HL-60/S4 treated with retinoic acid at 250 ng/mL for 4 days and 3 days (cell line): ENCODE results near the gene RANBP6.

Experiments
- in situ Hi-C: fragments of 300-500 bp; cut with MboI; formaldehyde crosslinking; loops from 2 replicates; pipeline ENCODE4 v1.7.0; 2022; ENCODE audit warnings: low sequenced_read_pairs

Gene RANBP6

DNA sequence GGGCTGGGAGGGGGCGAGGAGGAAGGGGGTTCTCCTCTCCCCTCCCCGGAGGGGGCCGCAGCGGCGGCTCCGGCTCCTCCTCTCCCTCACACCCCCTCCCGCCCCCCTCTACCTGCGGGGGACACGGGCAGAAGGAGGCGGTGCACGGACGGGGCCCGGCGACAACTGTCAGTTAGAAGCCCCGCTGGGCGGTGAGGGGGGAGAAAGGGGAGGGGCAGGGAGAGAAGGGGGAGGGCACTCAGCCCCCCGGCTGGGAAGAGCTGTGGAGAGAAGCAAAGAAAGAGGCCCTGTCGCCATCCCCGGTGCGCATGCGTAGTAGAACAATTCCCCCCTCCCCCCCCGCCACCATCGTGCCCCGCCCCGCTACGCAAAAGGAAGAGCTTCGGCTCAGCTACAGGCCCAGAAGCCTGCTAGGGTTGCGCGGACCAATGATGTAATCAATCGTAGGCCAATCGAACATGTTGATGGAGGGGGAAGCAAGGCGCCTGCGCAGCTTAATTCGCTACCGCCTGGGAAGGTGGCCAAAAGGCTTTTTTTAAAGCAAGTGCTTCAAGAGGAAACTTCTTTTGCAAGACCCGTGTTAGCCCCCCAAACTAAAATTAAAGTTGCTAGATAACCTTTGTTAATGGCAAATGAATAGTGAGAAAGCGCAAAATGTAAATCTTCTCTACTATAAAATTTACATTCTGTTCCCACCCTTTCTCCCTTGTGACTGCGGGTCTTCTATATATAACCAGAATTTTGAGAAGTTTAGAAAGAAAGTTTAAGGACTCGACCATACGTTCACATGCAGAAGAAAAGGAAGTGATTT is 7.0 kb downstream of the RANBP6 start:
- in situ Hi-C loops, result no loop called here

DNA sequence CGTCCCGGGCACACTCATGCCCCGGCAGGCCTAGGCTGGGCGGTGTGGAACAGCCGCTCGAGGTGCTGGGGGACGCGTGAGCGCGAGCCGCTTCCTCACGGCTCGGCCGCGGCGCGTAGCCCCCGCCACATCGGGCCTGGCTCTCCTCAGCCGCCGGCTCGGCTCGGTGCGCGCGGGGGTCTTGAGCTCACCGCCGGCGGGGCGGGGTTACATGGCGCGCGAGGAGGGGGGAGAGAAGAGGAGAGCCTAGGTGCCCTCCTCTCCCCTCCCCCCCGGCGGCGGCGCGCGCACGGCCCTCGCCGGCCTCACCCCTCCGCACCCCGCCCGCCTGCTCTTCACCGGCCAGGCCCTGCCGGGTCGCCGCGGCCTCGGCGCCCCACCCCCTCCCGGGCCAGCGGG is 7.7 kb downstream of the RANBP6 start:
- in situ Hi-C loops, result no loop called here

DNA sequence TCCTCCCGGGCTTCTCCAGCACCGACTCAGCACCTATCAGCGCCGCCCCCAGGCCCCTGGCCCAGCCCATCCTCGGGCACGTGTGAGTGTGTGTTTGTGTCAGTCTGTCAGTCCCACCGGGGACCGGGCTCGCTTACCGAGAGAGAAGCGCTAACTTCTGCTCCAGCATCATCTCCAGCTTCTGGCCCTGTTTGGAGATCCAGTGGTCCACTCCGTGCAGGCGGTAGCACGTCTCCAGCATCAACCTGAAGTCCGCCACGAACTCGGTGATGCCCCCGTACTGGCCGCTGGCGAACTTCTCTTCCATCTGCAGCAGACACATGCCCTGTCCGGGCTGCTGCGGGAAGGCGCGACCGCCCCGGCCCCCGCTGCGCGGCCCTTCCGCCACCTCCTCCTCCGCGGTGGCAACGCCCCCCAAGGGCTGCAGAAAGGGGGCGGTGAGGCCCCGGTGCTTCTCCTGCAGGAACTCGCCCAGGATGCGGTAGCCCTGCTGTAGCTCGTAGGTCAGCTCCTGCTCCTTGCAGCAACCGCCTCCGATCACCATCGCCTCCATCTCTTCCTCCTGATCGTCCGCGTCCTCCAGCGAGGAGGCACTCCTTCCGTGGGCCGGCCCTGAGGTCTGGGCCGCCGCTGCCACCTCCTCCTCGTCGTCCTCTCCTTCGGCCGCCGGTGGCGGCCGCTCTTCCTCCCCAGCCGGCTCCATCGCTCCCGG is 8.2 kb downstream of the RANBP6 start:
- in situ Hi-C loops, result no loop called here

DNA sequence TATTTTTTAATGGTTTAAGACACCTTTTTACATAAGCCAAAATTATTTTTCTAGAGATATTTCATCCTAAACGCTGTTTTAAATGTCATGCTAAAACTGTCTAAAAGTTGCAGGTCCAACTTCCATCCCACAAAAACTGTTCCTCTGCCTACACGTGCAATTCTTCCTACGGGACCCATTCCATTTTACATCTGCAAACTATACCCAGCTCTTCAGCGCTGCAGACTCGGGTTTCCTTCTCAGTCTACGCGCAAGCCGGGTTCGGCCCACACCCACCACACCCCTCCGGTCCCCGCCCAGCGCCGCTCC is 8.7 kb downstream of the RANBP6 start:
- in situ Hi-C loops, result no loop called here

DNA sequence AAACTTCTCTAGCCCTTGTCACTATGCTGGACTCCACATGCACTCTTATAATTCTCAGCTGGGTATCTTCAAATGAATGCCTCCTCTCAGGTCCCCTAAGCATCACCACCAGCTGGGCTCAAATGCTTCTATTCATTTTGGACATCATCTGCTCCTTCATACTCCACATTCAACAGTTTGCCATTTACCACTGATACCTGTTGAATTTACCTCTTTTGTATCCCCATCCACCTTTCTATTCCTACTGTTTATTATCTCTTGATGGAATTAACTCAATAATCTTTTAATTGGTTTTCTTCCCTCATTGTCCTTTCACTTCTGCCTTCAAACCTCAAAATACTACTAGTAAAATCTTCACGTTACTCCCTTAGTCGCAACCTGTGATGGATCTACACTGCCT is 14.5 kb downstream of the RANBP6 start:
- in situ Hi-C loops, result no loop called here

DNA sequence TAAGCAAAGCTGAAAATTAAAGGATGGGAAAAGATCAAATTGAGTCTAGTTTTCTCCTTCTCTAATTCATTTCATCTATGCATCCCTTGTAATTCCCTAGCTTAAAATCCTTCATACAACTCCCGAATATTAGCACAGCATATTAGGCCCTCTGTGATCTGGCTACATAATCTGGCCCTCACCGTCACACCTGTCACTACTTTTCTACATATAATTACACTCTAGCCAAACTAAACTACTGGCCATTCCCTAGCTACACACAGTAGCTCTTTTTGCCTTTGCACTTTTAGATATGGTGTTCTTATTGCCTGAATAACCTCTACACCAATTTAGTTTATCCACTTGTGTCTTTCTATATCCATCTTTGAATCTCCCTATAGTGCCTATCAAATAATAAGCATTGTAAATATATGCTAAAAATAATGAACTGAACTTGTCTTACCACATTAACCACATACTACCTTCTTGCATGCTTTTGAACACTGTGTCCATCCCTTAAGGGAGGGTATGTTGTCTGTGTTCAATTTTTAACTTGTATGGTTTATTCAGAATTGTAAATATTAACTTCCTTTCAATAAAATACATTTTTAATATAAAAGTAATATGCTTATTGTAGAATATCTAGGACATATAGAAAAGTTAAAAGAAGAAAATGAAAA is 15.9 kb downstream of the RANBP6 start:
- in situ Hi-C loops, result no loop called here

DNA sequence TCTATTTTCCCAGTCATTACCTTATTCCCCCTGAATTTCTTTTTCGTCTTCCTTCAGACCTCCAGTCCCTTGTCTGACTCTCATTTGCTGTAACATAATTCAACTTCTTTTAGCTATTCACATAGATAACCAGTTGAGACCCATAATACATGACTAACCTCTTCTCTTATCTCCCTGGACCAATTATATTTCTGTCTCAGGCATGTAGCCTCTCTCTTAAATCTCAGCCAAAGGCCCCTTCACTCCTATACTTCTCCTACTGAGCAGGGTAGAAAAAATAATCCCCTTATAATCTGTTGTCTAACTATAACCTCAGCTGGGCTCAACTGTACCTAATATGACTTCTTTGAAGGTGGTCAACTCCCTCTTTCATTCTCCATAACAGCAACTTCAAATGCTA is 20.9 kb downstream of the RANBP6 start:
- in situ Hi-C loops, result no loop called here

DNA sequence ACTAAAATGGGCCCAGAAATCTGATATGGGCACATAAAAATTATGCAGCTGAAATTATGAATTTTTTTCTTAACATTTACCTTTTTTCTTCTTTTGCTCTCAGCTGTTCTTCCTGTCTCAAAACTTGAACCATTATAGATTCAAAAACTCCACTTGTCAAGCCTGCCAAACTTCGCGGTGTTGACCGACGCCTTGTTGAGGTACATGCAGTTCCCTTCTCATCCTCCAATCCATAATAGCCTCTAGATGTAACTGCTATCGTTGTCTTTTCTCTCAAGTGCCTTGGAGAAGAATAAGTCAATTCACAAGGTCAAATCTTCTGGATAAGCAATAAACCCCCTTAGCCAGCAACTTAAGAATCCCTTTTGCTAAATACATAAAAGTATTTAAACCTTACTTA is 27.2 kb downstream of the RANBP6 start:
- in situ Hi-C loops, result no loop called here

DNA sequence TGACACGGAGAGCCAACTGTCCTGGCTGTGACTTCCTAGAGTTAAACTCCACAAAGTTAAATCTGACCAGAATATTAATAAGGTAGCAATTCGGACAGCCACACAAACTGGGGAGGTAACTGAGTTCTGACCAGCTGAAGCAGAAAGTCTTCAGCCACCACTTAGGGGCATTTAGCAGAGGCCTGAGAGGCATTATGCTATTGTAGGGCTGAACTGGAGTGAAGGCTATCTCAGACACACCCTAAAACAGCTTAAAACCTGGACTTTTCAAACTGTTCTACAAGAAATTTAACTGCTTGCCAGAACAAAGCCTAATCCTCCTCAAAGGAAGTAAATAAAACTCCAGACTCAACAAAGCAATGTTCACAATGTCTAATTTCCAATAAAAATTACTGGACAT is 32.4 kb downstream of the RANBP6 start:
- in situ Hi-C loops, result no loop called here

DNA sequence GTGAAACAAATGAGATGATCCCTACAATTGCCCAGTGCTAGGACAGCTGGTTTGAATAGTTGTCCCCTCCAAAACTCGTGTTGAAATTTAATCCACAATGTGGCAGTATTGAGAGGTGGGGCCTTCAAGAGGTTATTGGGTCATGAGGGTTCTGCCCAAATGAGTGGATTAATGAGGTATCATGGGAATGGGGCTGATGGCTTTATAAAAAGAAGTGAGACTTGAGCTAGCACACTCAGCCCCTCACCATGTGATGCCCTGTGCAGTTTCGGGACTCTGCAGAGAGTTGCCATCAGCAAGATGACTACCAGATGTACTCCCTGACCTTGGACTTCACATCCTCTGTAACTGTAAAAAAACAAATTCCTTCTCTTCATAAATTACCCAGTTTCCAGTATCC is 33.1 kb downstream of the RANBP6 start:
- in situ Hi-C loops, result no loop called here

DNA sequence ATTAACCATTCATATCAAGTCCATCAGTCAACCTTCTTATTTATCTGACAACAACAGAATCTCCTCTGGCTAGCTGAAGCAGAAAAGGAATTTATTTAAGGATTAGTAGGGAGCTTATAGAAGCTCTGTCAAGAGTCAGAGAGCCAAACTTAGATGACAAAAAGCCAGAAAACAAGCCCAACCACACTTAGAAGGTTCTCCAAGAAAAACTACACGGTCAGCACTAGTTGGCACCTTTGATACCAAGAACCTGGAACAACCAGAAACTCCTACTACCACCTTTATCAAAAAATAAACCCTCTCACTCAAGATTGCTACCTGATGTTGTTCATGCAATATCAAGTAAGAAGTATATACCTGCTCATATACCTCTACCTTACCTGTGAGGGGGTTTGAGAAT is 36.9 kb downstream of the RANBP6 start:
- in situ Hi-C loops, result no loop called here

DNA sequence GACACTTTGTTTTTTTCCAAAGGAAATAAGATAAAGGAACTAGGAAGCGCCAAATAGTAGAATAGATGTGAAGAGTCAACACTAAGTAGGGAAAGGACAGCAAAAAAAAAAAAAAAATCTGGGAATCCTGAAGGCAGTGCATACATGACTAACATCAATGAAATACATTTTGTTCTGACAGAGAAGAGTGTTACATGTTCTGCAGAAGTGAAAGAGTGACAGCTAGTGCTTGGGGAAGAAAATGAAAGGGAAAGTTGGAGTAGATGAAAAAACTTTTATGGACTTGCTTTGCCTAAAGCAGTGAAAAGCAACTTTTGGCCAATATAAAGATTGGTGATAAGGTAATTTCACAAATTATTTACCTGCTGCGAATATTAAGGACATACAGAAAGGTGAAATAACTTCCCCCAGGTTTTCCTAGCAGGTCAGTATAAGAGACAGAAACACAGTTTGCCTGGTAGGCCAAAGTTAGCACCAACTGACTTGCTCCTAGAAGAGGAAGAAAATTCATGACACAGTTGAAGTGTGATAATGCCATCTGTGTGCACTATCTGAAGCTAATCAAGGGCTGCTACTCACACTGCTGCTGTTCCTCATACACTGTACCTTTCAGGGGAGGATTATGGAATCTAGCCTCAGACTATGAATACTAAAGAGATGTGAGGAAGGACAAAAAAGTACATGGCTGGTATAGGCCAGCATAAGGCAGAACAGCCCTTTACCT is 38.6 kb downstream of the RANBP6 start:
- in situ Hi-C loops, result no loop called here

DNA sequence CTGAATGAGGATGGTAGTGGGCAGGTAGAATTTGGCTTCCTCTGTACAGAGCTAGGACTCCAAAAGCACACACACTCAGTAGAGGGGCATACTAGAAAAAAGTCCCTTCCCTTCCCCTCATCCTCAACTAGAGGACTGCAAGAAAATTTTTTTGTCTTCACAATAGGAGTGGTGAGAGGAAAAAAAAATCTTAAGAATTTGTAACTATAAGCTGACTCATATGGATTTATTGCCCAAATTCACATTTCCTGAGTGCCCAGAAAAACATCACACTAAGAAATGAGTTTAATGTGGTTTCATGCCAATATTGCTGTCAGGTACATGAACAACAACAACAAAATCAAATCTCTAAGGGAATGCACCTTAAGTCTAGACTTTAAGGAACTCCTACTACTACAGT is 43.7 kb downstream of the RANBP6 start:
- in situ Hi-C loops, result loop anchor here (25.0 kb wide), 1 partner anchor 91 kb away; no protein-coding TSS in a partner anchor
